ENCODE results near the gene QSOX2.

Gene QSOX2

DNA sequence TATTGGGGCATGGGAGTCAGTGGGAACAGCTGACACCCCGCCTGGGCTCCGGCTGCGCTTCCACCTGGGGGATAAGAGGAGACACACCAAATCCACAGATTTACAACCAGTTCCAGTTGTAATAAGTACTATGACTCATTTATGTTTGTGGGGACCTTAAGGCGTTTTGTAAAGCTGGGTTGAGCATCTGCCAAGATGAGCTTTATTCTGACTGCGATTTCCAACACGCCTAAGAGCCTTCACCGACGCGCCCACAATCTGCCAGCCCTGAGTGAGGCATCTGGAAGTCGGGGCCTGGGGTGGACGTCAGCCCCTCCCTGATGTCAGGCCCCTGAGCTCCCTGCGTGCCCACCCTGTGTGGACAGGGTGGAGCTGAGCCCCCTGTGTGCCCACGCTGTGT lies 26.3 kb downstream of the QSOX2 start:
- no peak for DNase-seq

DNA sequence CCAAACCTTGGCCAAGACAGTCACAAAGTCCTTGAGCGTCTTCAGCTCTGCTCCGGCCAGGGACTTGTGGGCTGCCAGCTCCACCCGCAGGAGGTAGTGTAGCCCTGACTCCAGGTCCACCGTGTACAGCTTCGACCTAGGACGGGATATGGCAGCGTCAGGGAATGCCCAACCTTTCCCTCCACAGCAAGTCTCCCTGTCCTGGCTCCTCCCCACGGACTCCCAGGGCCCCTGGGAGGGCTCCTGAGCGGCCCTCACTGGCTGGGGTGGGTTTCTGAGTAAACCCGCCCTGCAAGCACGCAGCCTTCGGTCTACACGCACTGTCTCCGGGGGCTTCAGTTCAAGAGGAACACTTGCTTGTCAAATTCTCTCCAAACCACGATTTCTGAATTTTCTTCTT lies 26.9 kb downstream of the QSOX2 start:
- no peak for DNase-seq

DNA sequence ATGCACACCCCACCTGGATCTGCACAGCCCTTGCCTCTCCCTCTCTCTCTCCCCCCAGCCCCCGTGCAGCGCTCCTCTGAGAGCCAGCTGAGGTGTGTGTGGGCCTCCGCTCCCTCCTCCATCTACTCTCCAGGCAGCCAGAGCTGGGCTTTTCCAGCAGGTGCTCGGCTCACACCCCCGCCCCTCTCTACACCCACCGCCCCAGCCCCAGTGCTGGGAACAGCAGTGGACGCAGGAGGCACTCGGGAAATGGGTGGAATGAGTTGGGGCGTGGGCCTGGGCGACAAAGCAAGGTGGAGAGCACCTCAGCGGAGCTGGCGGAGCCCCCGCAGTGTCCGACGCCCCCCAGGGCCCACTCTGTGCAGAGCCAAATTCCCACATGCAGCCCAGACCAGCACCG lies 27.3 kb downstream of the QSOX2 start:
- DNase-seq, result no peak

DNA sequence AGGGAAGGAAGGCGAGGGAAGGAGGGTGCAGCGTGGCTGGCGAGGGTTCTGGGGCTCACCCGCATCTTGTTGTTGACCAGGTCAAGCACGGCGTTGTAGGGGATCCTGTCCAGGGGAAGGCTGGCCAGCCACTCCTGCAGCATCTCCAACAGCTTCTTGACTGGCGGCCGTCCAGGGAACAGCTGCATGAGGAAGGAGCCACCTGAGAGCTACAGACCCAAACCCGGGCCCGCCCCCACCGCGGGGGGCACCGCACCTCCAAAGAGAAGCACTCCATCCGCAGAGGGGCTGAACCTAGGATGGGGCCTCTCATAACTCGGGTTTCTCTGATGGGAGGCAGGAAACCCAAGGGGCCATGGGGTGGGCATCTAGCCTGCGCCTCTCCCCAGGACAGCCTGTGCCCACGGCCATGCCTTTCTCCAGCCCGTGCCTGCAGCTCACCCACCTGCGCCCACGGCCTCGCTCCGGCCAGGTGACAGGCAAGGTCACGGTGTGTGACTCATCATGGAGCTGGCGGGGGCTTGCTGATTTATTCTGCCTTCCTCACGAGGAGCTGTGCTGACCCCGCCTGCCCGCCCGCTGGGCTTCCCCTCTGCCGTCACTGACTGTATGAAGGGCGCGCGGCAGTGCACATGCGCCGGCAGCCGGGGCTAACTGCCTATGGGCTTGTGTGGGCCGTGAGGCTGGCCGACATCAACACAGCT lies 28.9 kb downstream of the QSOX2 start:
- DNase-seq, result no peak

DNA sequence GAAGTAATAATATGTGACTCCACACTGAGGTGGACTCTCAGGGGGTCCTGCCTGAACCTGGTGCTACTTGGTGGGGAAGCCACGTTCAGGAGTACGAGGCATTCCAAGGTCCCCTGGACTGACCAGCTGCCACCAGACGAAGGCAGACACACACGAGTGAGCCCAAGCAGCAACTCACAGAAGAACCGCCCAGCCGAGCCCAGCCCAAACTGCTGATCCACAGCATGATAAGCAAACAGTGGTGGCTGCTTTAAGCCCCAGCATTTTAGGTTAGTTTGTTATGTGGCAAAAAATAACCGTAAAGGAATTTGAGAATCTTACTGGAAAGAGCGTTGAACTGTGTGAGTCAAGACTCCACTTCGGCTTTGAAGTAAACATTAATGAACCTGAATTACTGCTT lies 31.9 kb downstream of the QSOX2 start:
- DNase-seq, result no peak

DNA sequence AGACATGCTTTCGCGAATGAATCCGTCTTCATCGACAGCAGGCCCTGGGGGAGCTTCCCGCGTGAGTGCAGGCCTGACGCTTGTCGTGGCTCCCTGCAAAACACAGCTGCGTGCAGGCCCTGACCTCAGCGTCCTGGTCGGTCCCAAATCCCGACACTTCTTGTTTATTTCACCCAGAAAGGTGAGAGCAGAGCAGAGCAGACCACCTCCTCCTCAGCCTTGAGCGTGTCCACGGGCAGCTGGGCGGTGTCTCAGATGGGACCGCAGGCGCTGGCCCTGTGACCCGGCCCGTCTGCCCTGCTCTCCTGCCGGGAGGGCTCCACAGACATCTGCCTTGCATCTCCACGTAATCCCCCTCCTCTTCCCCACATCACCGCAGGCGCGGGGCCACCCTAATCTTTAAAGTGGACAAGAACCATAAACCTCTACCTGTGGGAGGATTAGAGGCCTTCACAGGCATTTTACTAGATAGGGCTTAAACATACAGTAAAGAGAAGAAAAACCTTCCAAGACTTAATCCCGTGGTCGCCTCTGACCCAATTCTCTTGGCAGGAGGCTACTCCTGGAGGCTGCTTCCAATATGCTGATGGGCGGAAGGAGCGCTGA lies 33.2 kb downstream of the QSOX2 start:
- DNase-seq, result no peak

DNA sequence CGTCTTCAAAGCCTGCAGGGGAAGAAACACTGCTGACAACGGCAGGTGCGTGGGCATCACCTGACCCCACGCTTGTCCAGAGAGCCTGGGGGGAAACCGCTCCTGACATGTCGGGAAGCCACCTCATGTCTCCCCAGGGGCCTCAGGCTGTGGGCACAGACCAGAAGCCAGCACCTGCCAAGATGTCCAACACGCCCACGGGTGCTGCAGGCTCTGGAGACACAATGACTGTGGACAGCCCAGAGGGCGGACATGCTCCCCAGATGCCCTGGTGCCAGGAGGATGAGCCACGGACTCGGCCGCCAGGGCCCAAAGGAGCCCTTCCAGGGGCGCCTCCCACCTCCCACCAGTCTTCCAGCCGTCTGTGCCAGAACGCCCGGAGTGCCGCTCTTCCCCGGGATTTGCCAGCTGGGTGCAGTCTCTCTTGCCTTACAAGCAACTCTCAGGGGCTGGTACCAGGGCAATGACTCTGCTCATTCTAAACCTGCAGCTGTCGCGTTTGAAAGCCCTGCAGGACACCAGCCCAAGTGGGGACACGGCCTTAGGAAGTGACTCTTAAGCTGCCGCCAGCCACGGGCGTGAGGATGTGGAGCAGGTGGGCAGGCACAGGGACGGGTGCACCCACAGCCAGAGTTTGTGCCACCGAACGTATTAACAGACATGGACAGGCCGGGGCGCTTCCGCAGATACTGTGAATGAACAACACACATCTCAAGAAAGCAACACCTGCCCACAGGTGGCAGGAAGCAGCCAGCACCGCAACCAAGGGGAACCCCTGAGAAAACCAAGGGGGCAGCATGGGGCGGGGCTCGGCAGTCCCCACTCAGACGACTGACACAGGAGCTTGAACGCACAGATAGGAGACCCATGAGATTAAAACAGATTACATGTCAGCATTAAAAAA lies 33.9 kb downstream of the QSOX2 start:
- DNase-seq, result no peak

DNA sequence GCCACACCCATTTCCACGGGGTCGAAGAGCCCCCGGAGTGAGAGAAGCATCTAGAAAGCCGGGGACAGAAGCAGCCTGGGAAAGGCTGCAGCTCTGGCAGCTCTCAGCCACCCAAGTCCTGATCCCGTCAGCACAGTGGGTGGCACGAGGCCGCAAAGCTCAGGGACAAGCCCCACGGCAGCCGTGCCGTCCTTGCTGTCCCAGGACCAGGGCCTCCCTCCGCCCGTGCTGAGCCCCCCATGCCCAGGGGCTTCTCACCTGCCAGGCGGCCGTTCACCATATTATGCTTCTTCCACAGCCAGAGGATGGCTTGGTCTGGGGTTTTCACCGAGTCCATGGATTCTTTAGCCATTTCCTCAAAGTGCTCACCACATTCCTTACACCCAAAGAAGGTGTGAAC lies 34.6 kb downstream of the QSOX2 start:
- DNase-seq, result no peak

DNA sequence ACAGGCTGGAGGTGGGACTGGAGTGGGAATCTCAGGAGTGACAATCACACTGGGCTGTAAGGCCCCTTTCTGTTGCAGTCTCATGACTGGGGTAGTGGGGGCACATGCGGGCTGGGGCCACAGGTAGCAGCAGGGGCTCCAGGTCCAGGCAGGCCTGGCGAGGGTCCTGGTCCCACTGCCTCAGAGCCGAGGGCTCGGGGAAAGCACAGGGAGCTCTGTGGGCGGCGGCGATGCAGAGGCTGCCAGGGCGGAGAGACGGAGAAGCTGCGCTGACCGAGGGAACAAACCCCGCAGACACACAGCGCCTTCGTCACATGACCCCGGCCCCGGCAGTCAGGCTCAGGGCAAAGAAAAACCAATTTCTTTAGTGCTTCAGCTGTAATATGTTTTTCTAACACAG lies 35.3 kb downstream of the QSOX2 start:
- no peak for DNase-seq

DNA sequence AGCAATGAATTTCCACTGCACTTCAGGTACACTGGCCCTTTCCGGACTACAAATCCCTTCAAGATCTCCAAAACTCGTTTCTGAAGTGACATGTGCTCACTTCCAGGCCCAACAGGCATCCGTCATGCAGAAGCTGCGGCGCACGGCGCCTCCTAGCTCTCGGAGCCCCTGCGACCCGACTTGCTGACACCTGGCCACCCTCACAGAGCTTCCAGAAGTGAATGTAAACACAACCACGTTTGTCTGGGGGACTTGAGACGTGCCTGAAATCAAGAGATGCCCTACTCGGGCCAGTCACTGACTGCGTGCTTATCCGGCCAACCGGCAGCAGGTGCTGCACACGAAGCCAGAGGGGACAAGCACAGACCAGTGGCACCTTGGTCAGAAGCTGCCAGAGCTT lies 35.8 kb downstream of the QSOX2 start:
- DNase-seq, result no peak

DNA sequence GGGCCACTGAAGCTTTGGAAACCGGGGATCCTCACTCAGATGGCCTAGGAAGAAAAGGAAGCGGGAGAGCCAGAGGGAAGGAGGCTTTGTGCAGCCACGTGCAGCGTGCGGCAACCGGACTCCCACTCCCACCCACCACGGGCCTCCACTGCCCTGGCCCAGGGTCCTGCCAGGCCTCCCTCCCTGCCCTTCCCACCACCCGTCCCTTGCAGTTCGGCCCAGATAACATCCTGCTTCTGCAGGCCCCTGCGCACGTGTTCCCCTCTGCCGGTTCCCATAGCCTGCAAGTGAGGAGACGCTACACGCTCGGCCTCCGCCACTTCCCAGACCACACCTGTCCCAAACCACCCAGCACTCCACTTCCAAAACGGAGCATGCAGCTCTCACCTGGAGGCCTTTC lies 36.4 kb downstream of the QSOX2 start:
- DNase-seq, result no peak

DNA sequence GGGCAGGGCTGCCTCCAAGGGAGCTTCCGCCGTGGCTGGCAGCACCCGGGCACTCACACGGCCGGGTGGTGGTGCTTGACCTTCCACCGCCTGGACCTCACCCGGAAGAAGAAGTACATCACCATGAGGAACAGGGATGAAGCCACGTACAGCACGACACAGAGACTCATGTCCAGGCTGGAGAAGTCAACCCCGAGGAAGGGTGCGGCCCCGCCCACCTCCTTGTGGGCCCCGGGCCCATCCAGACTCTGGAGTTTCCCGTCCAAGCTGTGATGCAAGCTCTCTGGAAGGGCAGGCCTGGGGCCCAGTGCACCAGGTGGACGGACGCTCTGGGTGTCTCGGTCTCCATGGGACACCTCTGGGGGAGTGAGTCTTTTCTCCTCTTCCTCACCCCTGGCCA lies 36.9 kb downstream of the QSOX2 start:
- no peak for DNase-seq

DNA sequence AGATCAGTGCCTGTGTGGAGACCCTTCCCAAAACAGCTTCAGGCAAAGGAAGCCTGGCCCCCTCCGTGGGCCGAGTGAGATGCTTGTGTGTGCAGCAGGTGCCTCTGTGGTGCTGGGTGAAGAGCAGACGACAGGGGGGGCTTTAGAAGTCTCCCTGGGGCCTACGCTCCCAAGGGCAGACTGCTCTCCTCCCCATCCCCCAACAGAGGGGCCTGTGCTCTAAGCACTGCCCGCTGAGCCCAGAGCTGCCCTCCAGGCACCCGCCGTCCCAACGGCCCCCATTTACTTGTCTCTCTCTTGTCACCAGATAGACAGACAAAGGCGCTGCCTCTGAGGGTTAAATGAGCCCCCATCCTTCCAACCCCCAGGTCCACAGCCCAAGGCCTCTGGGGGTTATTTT lies 38.0 kb downstream of the QSOX2 start:
- DNase-seq, result no peak

DNA sequence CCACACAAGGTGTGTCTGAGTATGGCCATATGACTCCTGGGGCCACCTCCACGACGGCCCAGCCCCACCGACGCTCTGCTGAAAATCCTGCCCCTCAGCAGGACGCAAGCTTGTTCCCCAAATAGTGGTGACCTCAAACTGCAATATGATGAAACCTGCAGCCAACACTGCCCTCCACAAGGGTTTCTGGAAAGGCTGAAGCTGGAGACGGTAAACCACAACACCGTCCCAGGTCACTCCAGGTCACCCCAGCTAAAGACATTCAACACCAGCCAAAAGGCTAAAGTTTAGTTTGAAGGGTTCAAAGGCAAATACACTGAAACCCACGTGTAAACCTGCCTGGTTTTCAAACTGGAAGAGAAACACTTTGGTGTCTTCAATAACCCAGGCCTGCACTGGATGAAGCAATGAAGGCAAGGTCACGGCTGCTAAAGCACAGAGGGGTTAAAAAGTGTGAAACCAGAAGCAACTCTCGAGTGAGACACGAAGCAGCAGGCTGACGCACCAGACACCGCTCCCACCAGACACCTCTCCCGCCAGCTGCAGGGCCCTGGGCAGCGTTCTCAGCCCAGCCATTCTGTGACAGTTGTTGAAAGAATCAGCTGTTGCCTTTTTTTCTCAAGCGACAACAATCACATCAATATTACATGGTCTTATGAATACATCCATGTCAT lies 38.9 kb downstream of the QSOX2 start:
- peak in 1 of 2 donors; percentile 18 for DNase-seq

DNA sequence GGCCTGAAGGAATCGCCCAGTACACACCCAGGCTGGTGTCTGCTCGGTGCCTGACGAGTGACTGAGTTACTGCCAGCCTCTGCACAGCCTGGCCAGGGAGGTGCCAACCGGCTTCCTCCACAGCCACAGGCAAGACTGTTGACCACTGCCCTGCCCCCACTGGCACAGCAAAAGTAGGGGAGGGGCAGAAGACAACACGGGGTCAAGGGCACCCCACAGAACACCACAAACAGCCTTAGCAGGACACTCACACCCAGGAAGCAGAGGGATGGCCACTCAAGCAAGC lies 40.0 kb downstream of the QSOX2 start:
- DNase-seq, result no peak

DNA sequence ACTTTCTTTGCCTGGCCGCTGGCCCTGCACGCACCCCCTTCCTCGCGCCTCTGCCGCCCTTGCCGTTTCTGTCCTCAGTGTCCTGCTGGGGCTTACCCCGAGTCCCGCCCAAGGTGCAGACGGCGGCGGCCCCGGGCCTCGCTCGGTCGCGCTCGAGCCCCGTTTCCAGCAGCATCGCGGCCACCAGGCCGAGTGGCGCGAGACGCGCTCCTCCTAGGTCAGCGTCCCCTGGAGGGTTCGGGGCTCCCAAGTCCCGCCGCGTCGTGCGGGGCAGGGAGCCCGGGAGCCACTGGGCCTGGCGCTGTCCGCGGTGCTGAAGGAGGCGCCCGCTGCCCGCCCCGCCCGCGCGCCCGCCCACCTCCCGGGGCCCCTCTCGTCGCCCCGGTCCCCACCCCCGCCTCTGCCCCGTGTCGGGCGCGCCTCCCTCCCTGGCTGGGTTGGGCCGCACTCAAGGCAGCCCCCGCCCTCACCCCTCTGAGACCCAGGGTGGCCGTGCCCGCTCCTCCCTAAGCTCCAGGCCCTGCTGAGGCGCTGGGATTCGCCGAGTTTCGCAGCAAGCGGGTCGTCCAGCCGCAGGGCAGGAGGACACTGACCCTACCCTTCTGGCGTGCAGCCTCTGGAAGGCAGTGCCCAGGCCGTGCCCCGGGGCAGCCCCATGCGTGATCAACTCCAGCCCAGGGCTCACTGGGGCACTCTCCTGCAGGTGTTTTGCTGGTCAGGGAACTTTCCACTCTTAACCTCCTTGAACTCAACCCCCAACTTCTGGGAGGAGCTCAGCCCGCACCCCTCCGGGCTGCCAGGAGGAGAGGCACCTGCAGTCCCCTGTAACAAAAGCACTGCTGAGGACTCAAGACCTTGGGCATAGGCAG lies 40.5 kb downstream of the QSOX2 start, which contains the start of gene LHX3:
TSS of gene LHX3 (minus strand) at position 291 of the 869 bp plus-strand sequence. CDS start at position 175, 116 bp downstream.
- peak in 1 of 2 donors; percentile 4 for DNase-seq

DNA sequence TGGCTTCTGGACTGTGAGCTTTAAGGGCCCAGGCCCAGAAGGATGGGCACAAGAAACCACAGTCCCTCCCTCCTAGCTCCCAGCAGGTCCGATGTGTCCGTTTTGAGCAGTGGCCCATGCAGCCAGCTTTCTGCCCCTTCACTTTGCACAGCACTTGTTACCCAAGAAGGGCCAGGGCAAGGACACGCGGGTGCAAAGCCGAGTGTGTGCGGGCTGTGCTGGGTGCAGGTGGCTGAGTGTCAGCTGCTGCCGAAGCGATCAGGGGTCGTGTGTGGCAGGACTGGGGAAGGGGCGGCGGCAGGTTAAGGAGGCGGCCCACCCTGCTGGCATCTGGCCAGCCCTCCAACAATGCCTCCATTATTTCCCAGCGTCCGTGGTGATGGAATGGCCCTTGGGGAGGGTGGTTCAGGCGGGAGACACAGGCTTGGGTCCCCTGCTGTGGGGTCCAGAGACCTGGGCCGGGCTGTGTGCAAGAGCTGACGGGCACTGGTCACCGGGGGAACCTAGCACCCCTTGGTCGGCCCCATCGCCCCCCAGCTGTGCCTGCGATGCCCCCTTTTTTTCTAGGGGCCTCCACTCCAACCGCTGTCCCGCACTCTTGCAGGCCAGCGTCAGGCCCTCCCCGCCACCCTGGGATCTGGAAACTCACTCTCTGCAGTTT lies 41.3 kb downstream of the QSOX2 start:
- no peak for DNase-seq

DNA sequence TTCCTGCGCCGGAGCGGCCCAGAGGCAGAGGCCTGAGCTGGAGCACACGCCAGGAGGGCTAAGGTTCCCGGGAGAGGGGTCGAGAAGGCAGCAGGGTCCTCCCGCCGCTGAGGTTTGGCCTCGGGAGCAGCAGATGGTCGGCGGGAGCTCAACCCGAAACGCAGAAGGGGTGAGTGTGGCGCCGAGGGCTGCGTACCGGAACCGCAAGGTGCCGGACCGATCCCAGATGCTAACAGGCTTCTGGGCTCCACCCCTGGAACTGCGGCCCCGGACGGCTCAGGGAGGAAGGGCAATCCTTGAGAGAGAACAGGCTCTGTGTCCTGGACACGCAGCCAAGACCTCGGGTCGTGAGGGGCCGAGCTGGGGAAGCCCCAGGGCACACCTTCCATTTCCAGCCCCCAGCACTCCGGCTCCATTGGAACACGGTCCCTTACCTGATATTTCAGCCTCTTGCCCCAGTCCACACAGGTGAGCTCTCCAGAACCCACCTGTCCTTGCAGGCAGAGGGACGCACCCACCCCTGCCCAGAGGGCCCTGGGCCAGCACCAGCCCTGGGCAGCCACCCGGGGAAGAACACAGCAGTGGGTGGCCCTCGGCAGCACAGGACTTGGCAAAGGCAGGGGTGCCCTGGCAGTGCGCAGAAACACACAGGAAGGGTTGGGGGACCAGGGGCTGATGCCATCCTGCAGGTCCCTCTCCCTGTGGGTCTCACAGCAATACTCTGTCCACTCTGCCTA lies 42.0 kb downstream of the QSOX2 start:
- DNase-seq, result no peak

DNA sequence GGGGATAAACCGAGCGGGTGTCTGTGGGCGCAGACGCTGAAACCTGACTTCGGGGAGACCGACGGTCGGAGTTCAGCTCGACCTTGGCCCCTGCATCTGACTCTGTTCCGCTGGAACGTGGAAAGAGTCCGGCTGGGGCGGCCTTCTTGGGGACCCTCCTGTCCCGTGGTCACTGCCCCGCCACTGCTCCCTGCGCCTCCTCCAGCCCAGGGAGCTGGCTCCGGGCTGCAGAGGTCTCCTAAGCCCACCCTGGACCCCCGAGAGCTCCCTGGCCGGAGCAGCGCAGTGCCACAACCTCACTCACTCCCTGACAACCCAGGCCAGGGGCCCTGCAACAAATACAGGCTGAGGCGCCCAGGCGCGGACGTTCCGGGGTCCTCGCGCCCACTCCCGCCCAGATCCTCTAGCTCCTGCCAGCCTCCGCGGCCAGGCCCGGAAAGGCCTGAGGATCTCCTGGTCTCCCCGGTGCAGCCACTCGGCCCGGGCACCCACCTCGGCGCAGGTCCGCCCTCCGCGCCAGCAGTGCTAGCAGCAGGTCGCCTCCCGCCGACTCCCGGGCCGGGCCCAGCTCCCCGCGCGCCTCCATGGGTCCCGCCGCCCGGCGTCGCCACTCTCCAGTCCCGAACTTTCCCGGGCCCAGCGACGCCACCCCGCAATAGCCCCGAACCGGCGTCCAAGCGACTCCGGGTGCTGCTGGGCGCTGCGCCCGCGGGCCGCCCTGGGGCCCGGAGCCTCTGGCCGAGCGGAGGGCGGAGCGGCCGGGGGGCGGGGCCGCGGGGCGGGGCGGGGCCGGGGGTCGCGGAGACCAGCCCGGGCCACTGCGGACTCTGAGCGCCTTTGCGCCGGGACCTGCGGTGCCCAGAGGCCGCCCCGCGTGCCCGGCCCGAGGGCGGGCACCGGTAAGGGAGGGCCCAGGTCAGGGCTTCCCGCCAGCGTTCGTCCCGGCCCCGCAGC lies 42.9 kb downstream of the QSOX2 start:
- DNase-seq, result no peak
